ENCODE data around the gene SFSWAP. TPM values are rescaled to one million over a fixed set of nuclear protein-coding genes. Genes with fewer than 3 reads are reported as not detected.

The SFSWAP gene
- polyA plus RNA-seq, 2 of the 4 experiments (the other 2 are of a cell fraction): 21.8 to 23.5 TPM

DNA sequence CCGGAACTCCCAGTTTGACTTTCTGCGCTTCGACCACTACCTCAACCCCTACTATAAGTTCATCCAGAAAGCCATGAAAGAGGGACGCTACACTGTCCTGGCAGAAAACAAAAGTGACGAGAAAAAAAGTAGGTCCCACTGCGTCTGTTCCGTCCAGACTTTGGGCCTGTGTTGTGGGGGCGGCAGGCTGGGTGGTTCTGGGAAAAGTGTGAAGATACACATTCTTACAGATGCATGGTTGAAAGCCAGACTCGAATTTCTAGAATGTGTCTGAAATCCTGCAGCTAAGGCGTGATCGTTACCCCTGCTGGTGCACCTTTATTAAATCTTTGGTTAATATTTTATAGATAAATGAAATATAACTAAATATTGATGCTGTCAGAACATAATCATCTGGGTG, 14.6 kb downstream of the SFSWAP start:
- Histone ChIP-seq H3K4me1 (0 out of 3 replicates have a peak, but pooled peaks cover 2% of the 10 kb centered on the region), H3K27ac (no peak overlapping the region), H3K4me3 (no peak overlapping the region), H3K4me2 (no peak overlapping the region), H3K9me3 (no peaks in the 10 kb centered on the region)
- WGBS (ENCODE audit: missing lambda C conversion rate): 95% methylated on average over 11 of the region's 11 CpGs
- POLR2A ChIA-PET: no interaction called here
- CTCF ChIA-PET: interaction anchor here (0.6 to 1.6 kb wide), 4 partner anchors 10 to 795 kb away, joined by 3 to 4 read pairs (median 3); no protein-coding TSS in a partner anchor
- FAIRE-seq (no peak), ATAC-seq (no peak), DNase-seq (ENCODE audit: low read depth in 1 of 2, low spot score in 1 of 2) (no peak)
- TF ChIP-seq GATA3 (IDR thresholded peaks at IDR 0.05; ENCODE audit: borderline replicate concordance) (no peak), CBX8 (IDR thresholded peaks at IDR 0.05) (no peak), EP300 (IDR thresholded peaks at IDR 0.05) (no peak), NFE2L2 (conservative IDR thresholded peaks at IDR 0.05; ENCODE audit: low read length) (no peak), HOXB5 (CRISPR knock-in tag; IDR thresholded peaks at IDR 0.05) (no peak), POLR2A (IDR thresholded peaks at IDR 0.05; ENCODE audit: low read length) (no peak), NPAS2 (CRISPR knock-in tag; IDR thresholded peaks at IDR 0.05; ENCODE audit: borderline replicate concordance) (no peak), PHF8 (IDR thresholded peaks at IDR 0.05; ENCODE audit: borderline replicate concordance, low read depth) (no peak), TFCP2L1 (CRISPR knock-in tag; IDR thresholded peaks at IDR 0.05) (no peak), RFX5 (IDR thresholded peaks at IDR 0.05) (no peak), RAD21 (conservative IDR thresholded peaks at IDR 0.05 in 1 of 2, IDR thresholded peaks at IDR 0.05 in 1 of 2) (no peak), ESRRA (IDR thresholded peaks at IDR 0.05; ENCODE audit: borderline replicate concordance, low read length) (no peak), MAFK (IDR thresholded peaks at IDR 0.05; ENCODE audit: partially characterized antibody) (no peak)
- TF ChIP-seq, protein P1, sequence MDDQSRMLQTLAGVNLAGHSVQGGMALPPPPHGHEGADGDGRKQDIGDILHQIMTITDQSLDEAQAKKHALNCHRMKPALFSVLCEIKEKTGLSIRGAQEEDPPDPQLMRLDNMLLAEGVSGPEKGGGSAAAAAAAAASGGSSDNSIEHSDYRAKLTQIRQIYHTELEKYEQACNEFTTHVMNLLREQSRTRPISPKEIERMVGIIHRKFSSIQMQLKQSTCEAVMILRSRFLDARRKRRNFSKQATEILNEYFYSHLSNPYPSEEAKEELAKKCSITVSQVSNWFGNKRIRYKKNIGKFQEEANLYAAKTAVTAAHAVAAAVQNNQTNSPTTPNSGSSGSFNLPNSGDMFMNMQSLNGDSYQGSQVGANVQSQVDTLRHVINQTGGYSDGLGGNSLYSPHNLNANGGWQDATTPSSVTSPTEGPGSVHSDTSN (IDR thresholded peaks at IDR 0.05): no peak
- TF ChIP-seq, protein P2, sequence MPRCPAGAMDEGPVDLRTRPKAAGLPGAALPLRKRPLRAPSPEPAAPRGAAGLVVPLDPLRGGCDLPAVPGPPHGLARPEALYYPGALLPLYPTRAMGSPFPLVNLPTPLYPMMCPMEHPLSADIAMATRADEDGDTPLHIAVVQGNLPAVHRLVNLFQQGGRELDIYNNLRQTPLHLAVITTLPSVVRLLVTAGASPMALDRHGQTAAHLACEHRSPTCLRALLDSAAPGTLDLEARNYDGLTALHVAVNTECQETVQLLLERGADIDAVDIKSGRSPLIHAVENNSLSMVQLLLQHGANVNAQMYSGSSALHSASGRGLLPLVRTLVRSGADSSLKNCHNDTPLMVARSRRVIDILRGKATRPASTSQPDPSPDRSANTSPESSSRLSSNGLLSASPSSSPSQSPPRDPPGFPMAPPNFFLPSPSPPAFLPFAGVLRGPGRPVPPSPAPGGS (IDR thresholded peaks at IDR 0.05): no peak
- TF ChIP-seq, protein P3, sequence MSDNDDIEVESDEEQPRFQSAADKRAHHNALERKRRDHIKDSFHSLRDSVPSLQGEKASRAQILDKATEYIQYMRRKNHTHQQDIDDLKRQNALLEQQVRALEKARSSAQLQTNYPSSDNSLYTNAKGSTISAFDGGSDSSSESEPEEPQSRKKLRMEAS (IDR thresholded peaks at IDR 0.05): no peak

DNA sequence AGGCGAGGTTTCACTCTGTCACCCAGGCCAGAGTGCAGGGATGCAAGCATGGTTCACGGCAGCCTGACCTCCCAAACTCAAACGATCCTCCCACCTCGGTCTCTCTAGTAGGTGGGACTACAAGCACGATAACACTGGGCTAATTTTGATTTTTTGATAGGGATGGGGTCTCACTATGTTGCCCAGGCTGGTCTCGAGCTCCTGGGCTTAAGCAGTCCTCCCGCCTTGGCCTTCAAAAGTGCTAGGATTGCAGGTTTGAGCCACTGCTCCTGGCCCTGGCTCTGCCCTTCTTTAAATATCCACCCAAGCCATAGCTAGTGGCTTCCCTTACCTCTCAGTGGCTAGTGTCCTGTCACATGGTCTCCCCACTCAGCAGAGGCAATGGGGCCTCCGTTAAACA, 17.8 kb downstream of the SFSWAP start:
- ChIA-PET CTCF (interaction anchor here (0.6 to 2.0 kb wide), 3 partner anchors 9 to 123 kb away, joined by 3 to 5 read pairs (median 3); no protein-coding TSS in a partner anchor), POLR2A (no interaction called here)
- WGBS (ENCODE audit: missing lambda C conversion rate): 95% methylated on average over 8 of the region's 8 CpGs

DNA sequence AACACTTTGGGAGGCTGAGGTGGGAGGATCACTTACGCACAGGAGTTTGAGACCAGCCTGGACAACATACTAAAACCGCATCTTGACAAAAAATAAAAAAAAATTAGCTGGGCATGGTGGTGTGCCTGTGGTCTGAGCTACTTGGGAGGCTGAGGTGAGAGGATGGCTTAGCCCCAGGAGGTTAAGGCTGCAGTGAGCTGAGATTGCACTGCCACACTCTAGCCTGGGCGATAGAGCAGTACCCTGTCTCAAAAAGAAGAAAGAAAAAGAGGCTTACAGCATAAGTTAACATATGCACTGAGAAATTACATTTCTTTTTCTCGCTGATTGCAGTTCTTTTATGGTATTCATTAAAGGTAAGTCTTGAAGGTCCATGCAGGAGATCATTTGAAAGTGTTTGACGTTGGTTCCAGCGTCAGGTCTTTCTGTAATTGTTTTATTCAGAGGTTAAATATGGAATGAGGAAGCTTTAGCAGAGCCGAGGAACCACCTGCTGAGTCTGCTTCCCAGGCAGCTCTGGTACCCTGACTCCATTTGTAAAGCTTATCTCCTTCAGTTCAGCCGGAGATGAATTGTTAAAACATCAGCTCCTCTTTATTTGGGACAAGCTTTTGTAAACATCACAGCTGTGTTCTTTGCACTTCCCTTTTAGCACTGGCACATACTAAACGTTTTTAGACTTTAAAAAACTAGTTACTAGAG, 18.5 kb downstream of the SFSWAP start:
- CTCF ChIA-PET: interaction anchor here (0.6 to 2.0 kb wide), 3 partner anchors 9 to 122 kb away, joined by 3 to 5 read pairs (median 3); no protein-coding TSS in a partner anchor
- no peak for DNase-seq (ENCODE audit: low read depth in 1 of 2, low spot score in 1 of 2)
- ATAC-seq: no peak
- TF ChIP-seq CBX8 (IDR thresholded peaks at IDR 0.05) (no peak), JUNB (IDR thresholded peaks at IDR 0.05) (no peak), GATA3 (IDR thresholded peaks at IDR 0.05; ENCODE audit: borderline replicate concordance) (no peak), SMC3 (IDR thresholded peaks at IDR 0.05) (no peak), CHD2 (IDR thresholded peaks at IDR 0.05; ENCODE audit: low read length, partially characterized antibody) (no peak), MYC (IDR thresholded peaks at IDR 0.05; ENCODE audit: borderline replicate concordance, low read length) (no peak), TFCP2L1 (CRISPR knock-in tag; IDR thresholded peaks at IDR 0.05) (no peak), BHLHE40 (IDR thresholded peaks at IDR 0.05; ENCODE audit: low read depth, low read length) (no peak), POLR2AphosphoS2 (conservative IDR thresholded peaks at IDR 0.05; ENCODE audit: low read length) (no peak)
- TF ChIP-seq, protein P4, sequence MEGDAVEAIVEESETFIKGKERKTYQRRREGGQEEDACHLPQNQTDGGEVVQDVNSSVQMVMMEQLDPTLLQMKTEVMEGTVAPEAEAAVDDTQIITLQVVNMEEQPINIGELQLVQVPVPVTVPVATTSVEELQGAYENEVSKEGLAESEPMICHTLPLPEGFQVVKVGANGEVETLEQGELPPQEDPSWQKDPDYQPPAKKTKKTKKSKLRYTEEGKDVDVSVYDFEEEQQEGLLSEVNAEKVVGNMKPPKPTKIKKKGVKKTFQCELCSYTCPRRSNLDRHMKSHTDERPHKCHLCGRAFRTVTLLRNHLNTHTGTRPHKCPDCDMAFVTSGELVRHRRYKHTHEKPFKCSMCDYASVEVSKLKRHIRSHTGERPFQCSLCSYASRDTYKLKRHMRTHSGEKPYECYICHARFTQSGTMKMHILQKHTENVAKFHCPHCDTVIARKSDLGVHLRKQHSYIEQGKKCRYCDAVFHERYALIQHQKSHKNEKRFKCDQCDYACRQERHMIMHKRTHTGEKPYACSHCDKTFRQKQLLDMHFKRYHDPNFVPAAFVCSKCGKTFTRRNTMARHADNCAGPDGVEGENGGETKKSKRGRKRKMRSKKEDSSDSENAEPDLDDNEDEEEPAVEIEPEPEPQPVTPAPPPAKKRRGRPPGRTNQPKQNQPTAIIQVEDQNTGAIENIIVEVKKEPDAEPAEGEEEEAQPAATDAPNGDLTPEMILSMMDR (IDR thresholded peaks at IDR 0.05): no peak
- Histone ChIP-seq H3K4me2 (no peak overlapping the region), H3K4me1 (no peaks in the 10 kb centered on the region), H3K27ac (no peak overlapping the region), H3K4me3 (no peak overlapping the region), H3K9me3 (no peaks in the 10 kb centered on the region)
- POLR2A ChIA-PET: no interaction called here
- no peak for FAIRE-seq
- WGBS (ENCODE audit: missing lambda C conversion rate): 83% methylated on average over 9 of the region's 9 CpGs

More for the DNA sequence above, 17.8 kb downstream of the SFSWAP start:
- ATAC-seq (no peak), FAIRE-seq (no peak), DNase-seq (ENCODE audit: low read depth in 1 of 2, low spot score in 1 of 2) (no peak)
- Histone ChIP-seq H3K4me1 (no peaks in the 10 kb centered on the region), H3K9me3 (no peaks in the 10 kb centered on the region), H3K4me2 (no peak overlapping the region), H3K4me3 (no peak overlapping the region), H3K27ac (no peak overlapping the region)
- no peak for TF ChIP-seq ZFP36 (IDR thresholded peaks at IDR 0.05; ENCODE audit: borderline replicate concordance, partially characterized antibody)

Data from A549 (cell line).